Keratinocyte (primary cell): ENCODE measurements around the gene CCDC180. TPM values are rescaled to one million over a fixed set of nuclear protein-coding genes. Genes with fewer than 3 reads are reported as not detected.

ENCODE experiments used
- DNase-seq: peaks from one replicate; pipeline ENCODE4 v3.0.0-alpha.2; 2011; ENCODE audit warnings: low read depth, missing footprints, low spot score
- FAIRE-seq: peaks from 2 replicates; lab custom pipeline; 2011; peaks lifted over from hg19 to GRCh38; lab: Jason Lieb, UNC
- H2AFZ ChIP-seq: 2 replicates; pipeline ENCODE4 v1.6.0; 2012; ENCODE audit warnings: low read length, control low read depth, inconsistent platforms; ENCODE audit not compliant: control insufficient read depth
- H3K27ac ChIP-seq: 2 replicates; pipeline ENCODE4 v1.5.1; 2011; ENCODE audit warnings: low read length; ENCODE audit not compliant: control insufficient read depth, insufficient read depth
- H3K27me3 ChIP-seq: 3 replicates; pipeline ENCODE4 v1.6.0; 2011; ENCODE audit warnings: low read length; ENCODE audit not compliant: control insufficient read depth, insufficient read depth; ENCODE audit errors: extremely low read depth
- H3K36me3 ChIP-seq, 2 experiments: 2 replicates in 1 of 2; 3 replicates in 1 of 2; pipeline ENCODE4 v1.5.1; 2011; ENCODE audit warnings: low read length in 2 of 2, mild to moderate bottlenecking in 1 of 2; ENCODE audit not compliant: control insufficient read depth in 2 of 2, insufficient read depth in 2 of 2; ENCODE audit errors: extremely low read depth in 1 of 2
- H3K4me1 ChIP-seq: 3 replicates; pipeline ENCODE4 v1.5.1; 2011; ENCODE audit warnings: low read length; ENCODE audit not compliant: control insufficient read depth, insufficient read depth; ENCODE audit errors: extremely low read depth
- H3K4me2 ChIP-seq: 3 replicates; pipeline ENCODE4 v1.6.0; 2011; ENCODE audit warnings: low read depth, low read length; ENCODE audit not compliant: control insufficient read depth, insufficient read depth; ENCODE audit errors: extremely low read depth
- H3K4me3 ChIP-seq, 3 experiments: fragments of 200-600 bp in 1 of 3; sonication (generic) in 1 of 3; 2 replicates in 2 of 3; 3 replicates in 1 of 3; pipeline ENCODE4 v1.5.1; 2011 to 2016; ENCODE audit warnings: low read length in 3 of 3, mild to moderate bottlenecking in 3 of 3, control low read depth in 2 of 3, inconsistent platforms in 1 of 3, low read depth in 1 of 3, mixed read lengths in 1 of 3, mixed run types in 1 of 3, moderate library complexity in 1 of 3; ENCODE audit not compliant: control insufficient read depth in 2 of 3, insufficient read depth in 2 of 3; ENCODE audit errors: extremely low read depth in 1 of 3
- H3K79me2 ChIP-seq: 2 replicates; pipeline ENCODE4 v1.6.0; 2012; ENCODE audit warnings: low read length; ENCODE audit not compliant: control insufficient read depth, insufficient read depth
- H3K9ac ChIP-seq: 3 replicates; pipeline ENCODE4 v1.6.0; 2011; ENCODE audit warnings: low read length; ENCODE audit not compliant: control insufficient read depth, insufficient read depth; ENCODE audit errors: extremely low read depth
- H3K9me1 ChIP-seq: 3 replicates; pipeline ENCODE4 v1.6.0; 2011; ENCODE audit warnings: low read length; ENCODE audit not compliant: control insufficient read depth, insufficient read depth; ENCODE audit errors: extremely low read depth
- H3K9me3 ChIP-seq: 2 replicates; pipeline ENCODE4 v1.5.1; 2012; ENCODE audit warnings: low read depth, low read length; ENCODE audit not compliant: control insufficient read depth
- H4K20me1 ChIP-seq: 3 replicates; pipeline ENCODE4 v1.6.0; 2011; ENCODE audit warnings: low read length; ENCODE audit not compliant: control insufficient read depth, insufficient read depth; ENCODE audit errors: extremely low read depth
- CTCF ChIP-seq, 3 experiments: IDR thresholded peaks in 1 of 3; conservative IDR thresholded peaks in 1 of 3; optimal IDR thresholded peaks in 1 of 3; 2 replicates in 2 of 3; 3 replicates in 1 of 3; pipeline versions ENCODE3 to v1.5.1; 2011; ENCODE audit warnings: low read length in 3 of 3, mild to moderate bottlenecking in 3 of 3, moderate library complexity in 2 of 3, control low read depth in 1 of 3, inconsistent platforms in 1 of 3; ENCODE audit not compliant: insufficient read depth in 2 of 3; ENCODE audit errors: extremely low read depth in 1 of 3
- EZH2 ChIP-seq: IDR thresholded peaks from one replicate; pipeline ENCODE4 v1.6.1; 2012; ENCODE audit warnings: inconsistent platforms, mild to moderate bottlenecking, low read length, moderate library complexity
- dilution Hi-C: fragments of 300-500 bp; cut with MboI; formaldehyde crosslinking; loops from one replicate; pipeline ENCODE4 v1.7.0; 2020; ENCODE audit warnings: low sequenced_read_pairs; ENCODE audit not compliant: extremely low pct_ligation_motif_present
- polyA plus RNA-seq, 5 experiments: library from polyadenylated mRNA; depleted of rRNA in 3 of 5; stranded (reverse) in 3 of 5; stranded (forward) in 1 of 5; unstranded in 1 of 5; fragments of >200 nt; gene quantifications; 1 replicate in 1 of 5; 2 replicates in 3 of 5; 3 replicates in 1 of 5; pipeline versions ENCODE4 v1.2.1 to v1.2.3, GENCODE V29; 2011 to 2012; ENCODE audit warnings: missing spikeins in 2 of 5, low read depth in 1 of 5, low replicate concordance in 1 of 5

CCDC180 gene
- polyA plus RNA-seq, 1 donor (not counting 4 experiments of a cell fraction or from before 2014, with no cell fraction given) = 0.33 TPM

GRCh38 chr9:97310023-97310422, 2.6 kb downstream of the CCDC180 start:
- no peak overlapping the region for H3K4me3 ChIP-seq
- H3K36me3 ChIP-seq = no peaks in the 10 kb centered on the region
- no peaks in the 10 kb centered on the region for H3K4me1 ChIP-seq
- no peak overlapping the region for H3K9ac ChIP-seq
- no peaks in the 10 kb centered on the region for H3K9me1 ChIP-seq
- no peaks in the 10 kb centered on the region for H3K9me3 ChIP-seq
- DNase-seq = no peak
- FAIRE-seq = no peak
- peaks cover 17% of the 10 kb centered on the region for H3K27me3 ChIP-seq
- no peak overlapping the region for H2AFZ ChIP-seq
- dilution Hi-C loops = no loop called here
- H3K79me2 ChIP-seq = no peaks in the 10 kb centered on the region
- no peaks in the 10 kb centered on the region for H4K20me1 ChIP-seq
- no peak overlapping the region for H3K4me2 ChIP-seq
- no peak overlapping the region for H3K27ac ChIP-seq
- TF ChIP-seq EZH2 (no peak), CTCF (optimal IDR thresholded peaks at IDR 0.05 in 1 of 3, IDR thresholded peaks at IDR 0.05 in 1 of 3, conservative IDR thresholded peaks at IDR 0.05 in 1 of 3; ENCODE audit: extremely low read depth in 1 of 3, insufficient read depth in 2 of 3, low read length in 3 of 3) (no peak)

GRCh38 chr9:97310896-97311295, 3.4 kb downstream of the CCDC180 start:
- H2AFZ ChIP-seq = no peak overlapping the region
- H4K20me1 ChIP-seq = no peaks in the 10 kb centered on the region
- no peaks in the 10 kb centered on the region for H3K9me1 ChIP-seq
- FAIRE-seq = no peak
- dilution Hi-C loops = no loop called here
- H3K27ac ChIP-seq = no peak overlapping the region
- H3K9me3 ChIP-seq = no peaks in the 10 kb centered on the region
- no peaks in the 10 kb centered on the region for H3K79me2 ChIP-seq
- no peaks in the 10 kb centered on the region for H3K36me3 ChIP-seq
- no peak overlapping the region for H3K9ac ChIP-seq
- H3K4me1 ChIP-seq = no peaks in the 10 kb centered on the region
- H3K27me3 ChIP-seq = peaks cover 17% of the 10 kb centered on the region
- H3K4me3 ChIP-seq = no peak overlapping the region
- no peak overlapping the region for H3K4me2 ChIP-seq
- TF ChIP-seq EZH2 (no peak), CTCF (optimal IDR thresholded peaks at IDR 0.05 in 1 of 3, IDR thresholded peaks at IDR 0.05 in 1 of 3, conservative IDR thresholded peaks at IDR 0.05 in 1 of 3; ENCODE audit: extremely low read depth in 1 of 3, insufficient read depth in 2 of 3, low read length in 3 of 3) (no peak)
- no peak for DNase-seq
